Neural progenitor cell (in vitro differentiated cells): Measurements from ENCODE around the gene SAT1. TPM values are rescaled to one million over a fixed set of nuclear protein-coding genes. Genes with fewer than 3 reads are reported as not detected.

Experiments used
- DNase-seq: peaks from one replicate; pipeline ENCODE4 v3.0.0-alpha.2; 2016; ENCODE audit warnings: low spot score
- H2AFZ ChIP-seq: fragments of 200-600 bp; sonication (generic); replicated peaks from 2 replicates; pipeline ENCODE4 v1.6.1; 2016; ENCODE audit warnings: antibody characterized with exemption
- H3F3A ChIP-seq: fragments of 200-600 bp; sonication (generic); 2 replicates; pipeline ENCODE4 v1.6.1; 2016; ENCODE audit warnings: antibody characterized with exemption, low read depth
- H3K27ac ChIP-seq: fragments of 200-600 bp; sonication (generic); 2 replicates; pipeline ENCODE4 v1.5.1; 2016; ENCODE audit warnings: mild to moderate bottlenecking
- H3K27me3 ChIP-seq: fragments of 200-600 bp; sonication (generic); 2 replicates; pipeline ENCODE4 v1.6.1; 2016; ENCODE audit warnings: mild to moderate bottlenecking, moderate library complexity
- H3K36me3 ChIP-seq: fragments of 200-600 bp; sonication (generic); 2 replicates; pipeline ENCODE4 v1.5.1; 2016
- H3K4me1 ChIP-seq: fragments of 200-600 bp; sonication (generic); 2 replicates; pipeline ENCODE4 v1.6.1; 2016; ENCODE audit warnings: mixed run types
- H3K4me2 ChIP-seq: fragments of 200-600 bp; sonication (generic); 2 replicates; pipeline ENCODE4 v1.6.1; 2016
- H3K4me3 ChIP-seq: fragments of 200-600 bp; sonication (generic); 2 replicates; pipeline ENCODE4 v1.5.1; 2016
- H3K79me2 ChIP-seq: fragments of 200-600 bp; sonication (generic); 2 replicates; pipeline ENCODE4 v1.6.1; 2016; ENCODE audit warnings: low read depth
- H3K9ac ChIP-seq: fragments of 200-600 bp; sonication (generic); 2 replicates; pipeline ENCODE4 v1.6.1; 2016
- H3K9me3 ChIP-seq: fragments of 200-600 bp; sonication (generic); 2 replicates; pipeline ENCODE4 v1.5.1; 2016; ENCODE audit warnings: low read depth
- H4K20me1 ChIP-seq: fragments of 200-600 bp; sonication (generic); 2 replicates; pipeline ENCODE4 v1.6.1; 2016; ENCODE audit warnings: low read depth
- H3K27ac Mint-ChIP-seq: 3 replicates; pipeline ENCODE4 v1.8.0; 2021; ENCODE audit warnings: mixed read lengths
- H3K27me3 Mint-ChIP-seq: 2 replicates; pipeline ENCODE4 v1.8.0; 2022; ENCODE audit warnings: low read depth, mild to moderate bottlenecking, inconsistent platforms, moderate library complexity, mixed read lengths; ENCODE audit not compliant: insufficient read depth
- H3K36me3 Mint-ChIP-seq: 3 replicates; pipeline ENCODE4 v1.8.0; 2021; ENCODE audit warnings: mixed read lengths
- H3K4me1 Mint-ChIP-seq: 3 replicates; pipeline ENCODE4 v1.8.0; 2021; ENCODE audit warnings: mixed read lengths
- H3K4me3 Mint-ChIP-seq: 3 replicates; pipeline ENCODE4 v1.8.0; 2021; ENCODE audit warnings: mild to moderate bottlenecking, moderate library complexity, mixed read lengths
- H3K9me3 Mint-ChIP-seq: 3 replicates; pipeline ENCODE4 v1.8.0; 2020; ENCODE audit warnings: mixed read lengths
- EZH2 ChIP-seq: fragments of 200-600 bp; sonication (generic); IDR thresholded peaks from 2 replicates; pipeline ENCODE4 v1.6.1; 2017; ENCODE audit warnings: antibody characterized with exemption, mild to moderate bottlenecking, moderate library complexity
- EZH2phosphoT487 ChIP-seq: fragments of 200-600 bp; sonication (generic); IDR thresholded peaks from 2 replicates; pipeline ENCODE4 v1.6.1; 2017; ENCODE audit warnings: antibody characterized with exemption
- total RNA-seq: library from RNA; depleted of rRNA; stranded (reverse); fragments of >200 nt; gene quantifications from 2 replicates; pipeline ENCODE4 v1.2.3, GENCODE V29; 2015; ENCODE audit warnings: low replicate concordance
- TF ChIP-seq, protein P1 (sequence below): fragments of 200-600 bp; sonication (generic); IDR thresholded peaks from 2 replicates; pipeline ENCODE4 v1.5.1; 2017; ENCODE audit warnings: antibody characterized with exemption, mild to moderate bottlenecking

The SAT1 gene
- total RNA-seq, 1 donor from 2014 or later = 168 TPM

DNA sequence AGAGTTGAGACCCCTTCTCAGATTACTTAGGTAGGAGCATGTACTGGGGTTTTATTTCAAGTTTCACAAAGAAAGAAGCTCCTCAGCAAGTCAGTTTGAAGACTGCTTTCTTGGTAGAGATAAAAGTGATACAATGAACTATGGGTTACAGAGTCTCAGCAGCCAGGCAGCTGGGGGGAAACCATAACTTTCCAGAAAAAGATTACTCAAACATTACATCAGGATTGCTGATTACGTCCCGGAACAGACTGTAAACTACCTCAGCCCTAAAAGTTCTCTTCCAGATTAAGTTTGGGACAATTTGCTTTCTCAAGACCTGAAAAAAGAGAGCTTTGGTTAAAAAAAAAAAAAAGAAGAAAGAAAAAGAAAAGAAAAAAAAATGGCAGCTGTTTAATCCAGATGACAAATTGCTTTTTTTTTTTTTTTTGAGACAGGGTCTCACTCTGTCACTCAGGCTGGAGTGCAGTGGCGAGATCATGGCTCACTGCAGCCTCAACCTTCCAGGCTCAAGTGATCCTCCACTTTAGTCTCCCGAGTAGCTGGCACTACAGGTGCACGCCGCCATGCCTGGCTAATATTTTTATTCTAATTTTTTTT, 16.6 kb downstream of the SAT1 start:
- peak overlapping the region; percentile 15 for H3K27ac ChIP-seq
- no peaks in the 10 kb centered on the region for H3K9me3 Mint-ChIP-seq
- H3K4me3 Mint-ChIP-seq = no peak overlapping the region
- DNase-seq = no peak
- peak overlapping the region; percentile 51 for H3K4me2 ChIP-seq
- H3K4me1 ChIP-seq = peaks cover 27% of the 10 kb centered on the region
- H3K27me3 ChIP-seq = no peaks in the 10 kb centered on the region
- no peaks in the 10 kb centered on the region for H3K9me3 ChIP-seq
- no peaks in the 10 kb centered on the region for H3K36me3 ChIP-seq
- H3K9ac ChIP-seq = no peak overlapping the region
- no peaks in the 10 kb centered on the region for H3K79me2 ChIP-seq
- no peaks in the 10 kb centered on the region for H3K36me3 Mint-ChIP-seq
- no peaks in the 10 kb centered on the region for H3K27me3 Mint-ChIP-seq
- peak overlapping the region; percentile 21 for H2AFZ ChIP-seq
- H4K20me1 ChIP-seq = no peaks in the 10 kb centered on the region
- H3K27ac Mint-ChIP-seq = peak overlapping the region; percentile 83
- TF ChIP-seq EZH2phosphoT487 (no peak), EZH2 (no peak)
- TF ChIP-seq, protein P1, sequence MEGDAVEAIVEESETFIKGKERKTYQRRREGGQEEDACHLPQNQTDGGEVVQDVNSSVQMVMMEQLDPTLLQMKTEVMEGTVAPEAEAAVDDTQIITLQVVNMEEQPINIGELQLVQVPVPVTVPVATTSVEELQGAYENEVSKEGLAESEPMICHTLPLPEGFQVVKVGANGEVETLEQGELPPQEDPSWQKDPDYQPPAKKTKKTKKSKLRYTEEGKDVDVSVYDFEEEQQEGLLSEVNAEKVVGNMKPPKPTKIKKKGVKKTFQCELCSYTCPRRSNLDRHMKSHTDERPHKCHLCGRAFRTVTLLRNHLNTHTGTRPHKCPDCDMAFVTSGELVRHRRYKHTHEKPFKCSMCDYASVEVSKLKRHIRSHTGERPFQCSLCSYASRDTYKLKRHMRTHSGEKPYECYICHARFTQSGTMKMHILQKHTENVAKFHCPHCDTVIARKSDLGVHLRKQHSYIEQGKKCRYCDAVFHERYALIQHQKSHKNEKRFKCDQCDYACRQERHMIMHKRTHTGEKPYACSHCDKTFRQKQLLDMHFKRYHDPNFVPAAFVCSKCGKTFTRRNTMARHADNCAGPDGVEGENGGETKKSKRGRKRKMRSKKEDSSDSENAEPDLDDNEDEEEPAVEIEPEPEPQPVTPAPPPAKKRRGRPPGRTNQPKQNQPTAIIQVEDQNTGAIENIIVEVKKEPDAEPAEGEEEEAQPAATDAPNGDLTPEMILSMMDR = no peak
- no peak overlapping the region for H3K4me3 ChIP-seq
- peaks cover 45% of the 10 kb centered on the region for H3K4me1 Mint-ChIP-seq
- peaks cover 13% of the 10 kb centered on the region for H3F3A ChIP-seq

DNA sequence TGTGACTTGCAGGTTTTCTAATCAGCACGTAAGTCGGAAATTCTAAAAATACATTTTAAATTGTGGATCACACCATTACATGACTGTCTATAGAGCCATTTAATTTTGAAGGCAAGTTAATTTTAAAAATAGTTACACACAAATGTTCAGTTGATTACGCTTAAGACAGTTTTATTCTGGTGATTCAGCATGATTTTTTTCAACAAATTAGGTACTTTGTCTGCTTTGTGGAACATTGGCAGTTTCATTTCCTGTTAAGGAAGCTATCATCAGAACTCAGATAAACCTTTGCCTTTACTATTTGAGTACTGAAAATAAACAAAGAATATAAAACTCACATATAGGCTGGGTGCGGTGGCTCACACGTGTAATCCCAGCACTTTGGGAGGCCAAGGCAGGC, 19.5 kb downstream of the SAT1 start:
- Histone ChIP-seq H3F3A (peaks cover 12% of the 10 kb centered on the region), H3K4me3 (no peak overlapping the region), H3K27ac (no peak overlapping the region), H3K4me2 (no peak overlapping the region), H3K9ac (no peak overlapping the region), H3K36me3 (no peaks in the 10 kb centered on the region), H3K79me2 (no peaks in the 10 kb centered on the region), H3K27me3 (no peaks in the 10 kb centered on the region), H4K20me1 (no peaks in the 10 kb centered on the region), H3K9me3 (no peaks in the 10 kb centered on the region), H2AFZ (no peak overlapping the region), H3K4me1 (peaks cover 19% of the 10 kb centered on the region)
- Mint-ChIP-seq H3K4me1 (peaks cover 34% of the 10 kb centered on the region), H3K27me3 (peaks cover 3% of the 10 kb centered on the region), H3K9me3 (peaks cover 5% of the 10 kb centered on the region), H3K4me3 (no peak overlapping the region), H3K27ac (no peak overlapping the region), H3K36me3 (no peaks in the 10 kb centered on the region)
- TF ChIP-seq EZH2 (no peak), EZH2phosphoT487 (no peak)
- TF ChIP-seq, protein P1 = no peak
- DNase-seq = no peak

- H3F3A ChIP-seq = peaks cover 15% of the 10 kb centered on the region
- no peak overlapping the region for H3K4me3 ChIP-seq
- H3K27ac Mint-ChIP-seq = peak overlapping the region; percentile 89
- peaks cover 19% of the 10 kb centered on the region for H3K4me1 ChIP-seq
- no peak overlapping the region for H3K4me3 Mint-ChIP-seq
- DNase-seq = no peak
- peak overlapping the region; percentile 86 for H2AFZ ChIP-seq
- H3K27ac ChIP-seq = no peak overlapping the region
- H3K9me3 Mint-ChIP-seq = peaks cover 5% of the 10 kb centered on the region
- H3K27me3 ChIP-seq = no peaks in the 10 kb centered on the region
- H3K36me3 ChIP-seq = no peaks in the 10 kb centered on the region
- TF ChIP-seq EZH2phosphoT487 (no peak), EZH2 (no peak)
- TF ChIP-seq, protein P1 = no peak
- H3K4me1 Mint-ChIP-seq = peaks cover 36% of the 10 kb centered on the region
- H3K27me3 Mint-ChIP-seq = peaks cover 3% of the 10 kb centered on the region
- H3K9me3 ChIP-seq = no peaks in the 10 kb centered on the region
- no peaks in the 10 kb centered on the region for H4K20me1 ChIP-seq
- H3K9ac ChIP-seq = no peak overlapping the region
- no peaks in the 10 kb centered on the region for H3K79me2 ChIP-seq
- no peaks in the 10 kb centered on the region for H3K36me3 Mint-ChIP-seq
- no peak overlapping the region for H3K4me2 ChIP-seq
These were observed 21.0 kb downstream of the SAT1 start for GRCh38 chrX:23803931-23804381.
